RWPE2 (cell line): ENCODE results near the gene SCUBE1.

Source experiments
- ATAC-seq: fragments of 200-7000 bp; cut with Tn5 transposase; 3 replicates; pipeline ENCODE4 v1.9.1; 2021; ENCODE audit warnings: low read depth
- DNase-seq: peaks from one replicate; pipeline ENCODE4 v3.0.0-alpha.2; 2020; ENCODE audit warnings: low spot score
- H3K27ac ChIP-seq: fragments of 450-650 bp; 2 replicates; pipeline ENCODE4 v1.5.1; 2017; ENCODE audit warnings: mild to moderate bottlenecking; ENCODE audit not compliant: poor library complexity, severe bottlenecking
- H3K27me3 ChIP-seq: fragments of 250-450 bp; sonication (Bioruptor Pico); 2 replicates; pipeline ENCODE4 v1.5.1; 2021; ENCODE audit warnings: mild to moderate bottlenecking, moderate library complexity; ENCODE audit not compliant: insufficient read depth, poor library complexity, severe bottlenecking
- H3K36me3 ChIP-seq: fragments of 250-450 bp; sonication (Bioruptor Pico); 2 replicates; pipeline ENCODE4 v1.5.1; 2020; ENCODE audit warnings: low read depth, mild to moderate bottlenecking, moderate library complexity
- H3K4me1 ChIP-seq: fragments of 250-450 bp; sonication (Bioruptor Pico); 2 replicates; pipeline ENCODE4 v1.5.1; 2021; ENCODE audit warnings: mild to moderate bottlenecking, moderate library complexity; ENCODE audit not compliant: insufficient read depth, poor library complexity, severe bottlenecking
- H3K4me3 ChIP-seq: fragments of 250-450 bp; sonication (Bioruptor Pico); 2 replicates; pipeline ENCODE4 v1.5.1; 2021; ENCODE audit warnings: mild to moderate bottlenecking, moderate library complexity; ENCODE audit not compliant: severe bottlenecking
- H3K9me3 ChIP-seq: fragments of 250-450 bp; sonication (Bioruptor Pico); 2 replicates; pipeline ENCODE4 v1.5.1; 2021; ENCODE audit warnings: mild to moderate bottlenecking, moderate library complexity; ENCODE audit not compliant: severe bottlenecking
- TF ChIP-seq, protein P1 (sequence below): fragments of 450-650 bp; IDR thresholded peaks from one replicate; pipeline ENCODE4 v1.5.1; 2017; ENCODE audit warnings: mild to moderate bottlenecking, moderate library complexity; ENCODE audit not compliant: poor library complexity, severe bottlenecking

SCUBE1 gene

DNA sequence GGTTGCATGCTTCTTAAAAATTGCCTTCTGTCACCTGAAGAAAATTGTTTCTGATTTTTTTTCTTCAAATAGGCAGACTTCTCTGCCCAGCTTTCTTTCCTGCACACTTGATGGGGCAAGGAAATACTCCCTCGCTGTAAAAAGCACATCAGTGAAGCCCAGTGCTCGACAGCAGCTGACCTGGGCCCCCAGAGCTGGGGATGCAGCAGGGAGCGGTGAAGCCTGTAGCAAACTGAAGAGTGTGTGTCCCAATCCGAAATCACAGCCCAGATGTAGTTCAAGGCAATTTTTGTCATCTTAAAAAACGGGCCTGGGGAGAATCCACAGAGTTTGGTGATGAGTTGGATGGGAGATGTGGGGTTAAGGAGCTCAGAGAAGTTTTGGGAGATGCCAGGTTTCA is 41.7 kb upstream of the SCUBE1 start:
- no peaks in the 10 kb centered on the region for H3K36me3 ChIP-seq
- no peak for ATAC-seq
- H3K4me1 ChIP-seq, result no peaks in the 10 kb centered on the region
- no peak overlapping the region for H3K27ac ChIP-seq
- no peak for DNase-seq
- TF ChIP-seq, protein P1, sequence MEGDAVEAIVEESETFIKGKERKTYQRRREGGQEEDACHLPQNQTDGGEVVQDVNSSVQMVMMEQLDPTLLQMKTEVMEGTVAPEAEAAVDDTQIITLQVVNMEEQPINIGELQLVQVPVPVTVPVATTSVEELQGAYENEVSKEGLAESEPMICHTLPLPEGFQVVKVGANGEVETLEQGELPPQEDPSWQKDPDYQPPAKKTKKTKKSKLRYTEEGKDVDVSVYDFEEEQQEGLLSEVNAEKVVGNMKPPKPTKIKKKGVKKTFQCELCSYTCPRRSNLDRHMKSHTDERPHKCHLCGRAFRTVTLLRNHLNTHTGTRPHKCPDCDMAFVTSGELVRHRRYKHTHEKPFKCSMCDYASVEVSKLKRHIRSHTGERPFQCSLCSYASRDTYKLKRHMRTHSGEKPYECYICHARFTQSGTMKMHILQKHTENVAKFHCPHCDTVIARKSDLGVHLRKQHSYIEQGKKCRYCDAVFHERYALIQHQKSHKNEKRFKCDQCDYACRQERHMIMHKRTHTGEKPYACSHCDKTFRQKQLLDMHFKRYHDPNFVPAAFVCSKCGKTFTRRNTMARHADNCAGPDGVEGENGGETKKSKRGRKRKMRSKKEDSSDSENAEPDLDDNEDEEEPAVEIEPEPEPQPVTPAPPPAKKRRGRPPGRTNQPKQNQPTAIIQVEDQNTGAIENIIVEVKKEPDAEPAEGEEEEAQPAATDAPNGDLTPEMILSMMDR, result no peak
- H3K9me3 ChIP-seq, result no peaks in the 10 kb centered on the region
- H3K4me3 ChIP-seq, result no peak overlapping the region
- peaks cover 27% of the 10 kb centered on the region for H3K27me3 ChIP-seq

- no peak overlapping the region for H3K4me3 ChIP-seq
- peaks cover 48% of the 10 kb centered on the region for H3K27me3 ChIP-seq
- no peak for DNase-seq
- ATAC-seq, result no peak
- no peaks in the 10 kb centered on the region for H3K36me3 ChIP-seq
- no peaks in the 10 kb centered on the region for H3K4me1 ChIP-seq
- H3K9me3 ChIP-seq, result no peaks in the 10 kb centered on the region
- no peak overlapping the region for H3K27ac ChIP-seq
- TF ChIP-seq, protein P1, result no peak
These were observed 38.5 kb upstream of the SCUBE1 start for GRCh38 chr22:43381693-43382092.

DNA sequence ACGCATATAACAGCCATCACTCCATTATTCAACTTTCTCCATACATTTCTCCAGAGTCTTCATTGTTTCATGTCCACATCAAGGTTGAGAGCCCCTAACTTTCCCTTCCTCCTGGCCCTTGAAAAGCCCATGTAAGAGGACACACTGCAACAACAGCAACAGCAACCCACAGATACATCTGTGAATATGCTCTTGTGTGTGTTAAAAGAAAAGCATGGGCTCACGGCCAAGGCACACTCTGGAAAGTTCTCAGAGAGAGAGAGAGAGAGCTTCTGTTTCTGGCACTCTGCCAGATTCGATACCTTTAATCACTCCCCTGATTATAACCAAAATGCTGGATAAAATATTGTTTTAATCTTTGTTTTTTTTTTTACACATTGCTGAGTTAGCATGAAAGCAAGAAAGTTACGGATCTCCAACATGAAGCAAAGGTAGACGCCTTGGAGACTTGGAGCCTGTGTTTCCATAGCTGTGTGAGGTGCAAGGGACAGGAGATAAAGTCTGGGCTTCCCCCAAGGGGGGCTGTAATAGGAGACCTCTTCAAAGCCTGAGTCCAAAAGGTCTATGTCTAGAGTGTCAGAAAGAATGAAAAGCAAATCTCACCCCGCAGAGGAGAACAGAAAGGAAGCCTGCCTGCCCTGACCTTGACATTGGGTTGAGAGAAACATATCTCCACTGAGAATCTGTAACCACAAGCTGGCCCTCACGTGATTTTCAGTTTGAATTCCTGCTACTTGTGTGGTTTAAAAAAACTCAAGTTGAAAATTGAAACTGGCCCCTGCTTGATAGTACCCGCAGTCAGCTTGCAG is 34.9 kb upstream of the SCUBE1 start:
- Histone ChIP-seq H3K36me3 (no peaks in the 10 kb centered on the region), H3K27me3 (peaks cover 54% of the 10 kb centered on the region), H3K27ac (no peak overlapping the region), H3K9me3 (no peaks in the 10 kb centered on the region), H3K4me1 (no peaks in the 10 kb centered on the region), H3K4me3 (no peak overlapping the region)
- TF ChIP-seq, protein P1, result no peak
- no peak for DNase-seq
- ATAC-seq, result no peak

GRCh38 chr22:43377548-43377895 is 34.4 kb upstream of the SCUBE1 start:
- DNase-seq, result no peak

More at GRCh38 chr22:43377548-43377895, 34.4 kb upstream of the SCUBE1 start:
- no peaks in the 10 kb centered on the region for H3K36me3 ChIP-seq
- ATAC-seq, result no peak
- no peak overlapping the region for H3K4me3 ChIP-seq
- H3K27me3 ChIP-seq, result peaks cover 51% of the 10 kb centered on the region
- H3K9me3 ChIP-seq, result no peaks in the 10 kb centered on the region
- H3K27ac ChIP-seq, result no peak overlapping the region
- TF ChIP-seq, protein P1, result no peak
- H3K4me1 ChIP-seq, result no peaks in the 10 kb centered on the region
